Left cardiac atrium (tissue), 4 donors: ENCODE results near the gene GRK3. TPM values are rescaled to one million over a fixed set of nuclear protein-coding genes. Genes with fewer than 3 reads are reported as not detected.
"Not testable (repeated sequence)": the region's sequence is repeated elsewhere in the genome, so short reads cannot be mapped to it uniquely, and the experiment has no call there.

Experiments
- ATAC-seq, 2 donors: fragments of 200-7000 bp; cut with Tn5 transposase; one replicate each; pipeline ENCODE4 v1.9.1; 2020; ENCODE audit warnings: mild to moderate bottlenecking in 2 of 2, moderate library complexity in 2 of 2
- DNase-seq: peaks from one replicate; pipeline ENCODE4 v3.0.0-alpha.2; 2020
- intact Hi-C, 2 donors: fragments of 100-400 bp; cut with DNase I; formaldehyde crosslinking; loops; one replicate each; pipeline versions ENCODE4 v1.14.1 to v1.15.1; 2022 to 2023
- long read RNA-seq: library from polyadenylated mRNA; unstranded; transcript quantifications from one replicate; pipeline ENCODE4 v2.0.0, GENCODE V29; 2021
- total RNA-seq, 2 donors: library from RNA; stranded (reverse); fragmentation: NEBNext Ultra II Directional; extraction: Animal tissue kit (Norgen Biotek cat#: 25700); gene quantifications; one replicate each; pipeline ENCODE4 v1.2.1, GENCODE V29; 2021
- donor health status: DM: no; HTN: yes; CAD: no.
- donor health status: DM: no; HTN: yes; CAD: no; lungs with severe emphysema.
- donor health status: DM: yes; HTN: yes; CAD: no.
- donor health status: Dilated cardiomyopathy.

GRK3 gene
- total RNA-seq: 10 to 100 TPM; 12.2 to 20.5 TPM
- long read RNA-seq, partial matches to known transcripts: 2 of 5 reads
- long read RNA-seq, other reads (novel, unspliced or antisense): 3 of 5 reads

- intact Hi-C loops: loop anchor here in 1 of 2 donors (10.0 kb wide), 1 partner anchor 210 kb away; no protein-coding TSS in a partner anchor
Observed at GRCh38 chr22:25564320-25564978, at the start of gene GRK3. GRK3 (plus strand) TSS chr22:25564675; CDS start chr22:25565041, 366 bp downstream.

GRCh38 chr22:25518000-25518663 lies 46.3 kb upstream of the GRK3 start:
- DNase-seq (no peak), ATAC-seq (no peak)
- intact Hi-C loops: no loop called here

More at GRCh38 chr22:25564320-25564978, at the start of gene GRK3:
- ATAC-seq (peak; percentile 81 to 92), DNase-seq (peak; percentile 78)

DNA sequence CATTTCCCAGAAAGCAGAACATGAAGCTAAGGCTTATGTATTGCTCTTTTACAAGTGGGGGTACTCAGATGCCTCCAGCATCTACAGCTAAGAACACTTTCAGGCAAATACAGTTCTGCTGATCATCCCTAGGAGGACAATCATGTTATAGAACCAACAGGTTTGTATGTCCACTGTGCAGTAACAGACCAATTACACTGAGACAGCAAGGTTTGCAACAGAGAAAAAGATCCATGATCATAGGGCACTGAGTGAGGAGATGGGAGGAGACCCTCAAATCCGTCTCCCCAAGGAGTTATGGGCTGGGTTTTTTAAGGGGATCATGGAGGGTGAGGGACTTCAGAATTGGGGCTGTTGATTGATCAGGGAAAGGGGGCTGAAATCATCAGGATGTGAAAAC lies 39.1 kb upstream of the GRK3 start:
- intact Hi-C loops: no loop called here
- no peak for DNase-seq
- ATAC-seq: no peak

DNA sequence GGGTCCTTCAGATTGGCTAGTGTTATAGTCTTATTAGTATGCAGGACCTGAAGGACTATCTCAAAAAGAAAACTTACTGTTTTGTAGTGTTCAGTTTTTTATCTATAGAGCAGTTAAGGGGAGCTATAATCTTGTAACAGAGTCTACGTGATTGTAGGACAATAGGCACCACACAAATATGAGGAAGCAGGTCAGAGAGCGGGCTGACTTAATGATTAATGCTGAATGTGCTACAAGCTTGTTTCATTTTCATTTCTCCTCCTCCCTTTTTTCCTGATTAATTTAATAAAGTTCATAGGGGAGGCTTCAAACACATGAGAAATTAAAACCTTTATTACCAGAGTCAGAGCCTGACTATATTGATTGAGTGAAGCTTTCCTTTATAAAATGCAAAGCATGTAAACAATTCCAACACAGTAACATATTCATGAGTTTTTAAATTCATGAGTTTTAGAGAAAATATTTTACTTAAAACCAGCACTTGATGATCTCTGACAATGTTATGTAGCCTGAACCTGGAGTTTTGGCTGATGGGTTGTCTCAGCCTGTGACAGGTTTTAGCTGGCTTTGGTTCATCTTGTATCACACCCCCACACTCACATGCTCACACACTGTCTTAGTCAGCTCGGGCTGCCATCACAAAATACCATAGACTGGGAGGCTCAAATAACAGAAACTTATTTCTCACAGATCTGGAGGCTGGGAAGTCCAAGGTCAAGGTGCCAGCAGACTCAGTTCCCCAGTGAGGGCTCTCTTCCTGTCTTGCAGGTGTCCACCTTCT lies 38.5 kb upstream of the GRK3 start:
- intact Hi-C loops, ATAC-seq, DNase-seq: not testable (repeated sequence)

DNA sequence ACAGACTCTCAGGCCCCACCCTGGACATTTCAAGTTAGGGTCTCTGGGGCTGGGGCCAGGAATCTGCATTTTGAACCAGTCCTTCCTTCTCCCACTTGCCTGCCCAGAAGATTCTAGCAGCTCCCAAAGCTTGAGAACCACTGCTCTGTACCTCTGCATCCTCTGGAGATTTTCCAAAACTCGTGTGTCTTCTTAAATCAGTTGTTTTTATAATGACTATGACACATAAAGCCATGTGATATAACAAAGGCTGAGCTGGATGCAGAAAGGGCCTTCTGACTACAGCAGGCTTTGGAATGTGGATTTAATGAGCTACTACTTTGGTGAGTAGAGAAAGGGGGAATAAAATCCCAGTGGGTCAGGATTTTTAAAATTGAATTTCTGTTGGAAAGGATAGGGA lies 37.5 kb upstream of the GRK3 start:
- intact Hi-C loops, DNase-seq, ATAC-seq: not testable (repeated sequence)

GRCh38 chr22:25528068-25528467 lies 36.4 kb upstream of the GRK3 start:
- intact Hi-C loops, ATAC-seq: not testable (repeated sequence)

GRCh38 chr22:25529059-25529458 lies 35.4 kb upstream of the GRK3 start:
- ATAC-seq, intact Hi-C loops, DNase-seq: not testable (repeated sequence)

More at GRCh38 chr22:25528068-25528467, 36.4 kb upstream of the GRK3 start:
- DNase-seq: not testable (repeated sequence)

DNA sequence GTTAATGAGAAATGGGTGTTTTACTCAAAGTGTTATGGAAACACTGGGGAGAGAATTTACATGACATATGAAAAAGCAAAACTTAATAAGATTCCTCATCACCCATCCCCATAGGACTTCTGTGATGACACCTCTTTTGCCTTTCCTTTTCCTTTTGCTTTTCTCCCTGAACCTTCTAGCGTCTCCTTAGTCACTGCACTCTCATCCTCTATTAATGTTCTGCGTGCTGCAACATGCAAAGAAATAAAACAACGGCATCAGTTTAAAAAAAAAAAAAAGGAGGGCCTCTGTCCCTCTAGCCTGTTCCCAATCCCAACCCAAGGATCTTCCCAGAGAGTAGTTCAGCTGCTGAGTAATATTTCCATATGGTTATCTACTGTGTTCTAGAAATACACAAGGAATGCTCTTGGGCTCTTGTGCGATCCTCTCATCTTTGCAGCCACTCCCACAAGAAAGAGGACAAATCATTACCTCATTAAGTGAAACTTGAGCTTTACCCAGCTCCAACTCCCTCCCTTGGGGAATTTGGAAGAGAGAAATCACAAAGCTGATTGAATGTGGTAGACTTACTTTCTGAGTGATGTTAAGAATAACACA lies 34.8 kb upstream of the GRK3 start:
- not testable (repeated sequence) for DNase-seq, ATAC-seq
- intact Hi-C loops: loop anchor here in 1 of 2 donors (10.0 kb wide), 1 partner anchor 45 kb away; no protein-coding TSS in a partner anchor

DNA sequence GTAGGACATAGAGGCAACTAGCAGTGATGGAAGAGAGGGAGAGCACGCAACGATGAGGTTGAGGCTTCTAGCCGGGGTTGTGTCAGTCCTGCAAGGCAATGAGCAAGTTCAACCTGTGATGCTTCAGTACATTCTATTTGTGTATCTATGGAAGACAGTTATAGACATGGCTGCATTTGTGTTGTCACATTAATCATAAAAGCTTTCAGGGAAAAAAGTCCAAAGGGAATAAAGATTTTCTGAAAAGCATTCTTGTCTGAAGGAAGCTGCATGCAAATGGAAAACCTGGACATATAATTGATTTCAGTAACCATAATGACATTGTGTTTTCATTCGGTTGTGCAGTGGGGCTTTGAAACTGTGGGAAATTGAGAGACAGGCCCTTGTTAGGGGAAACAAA lies 32.8 kb upstream of the GRK3 start:
- not testable (repeated sequence) for DNase-seq, ATAC-seq
- intact Hi-C loops: loop anchor here in 1 of 2 donors (10.0 kb wide), 1 partner anchor 47 kb away; no protein-coding TSS in a partner anchor

- intact Hi-C loops: loop anchor here in 1 of 2 donors (10.0 kb wide), 1 partner anchor 50 kb away; no protein-coding TSS in a partner anchor
- ATAC-seq: no peak
Observed at GRCh38 chr22:25534724-25535123, 29.8 kb upstream of the GRK3 start.

DNA sequence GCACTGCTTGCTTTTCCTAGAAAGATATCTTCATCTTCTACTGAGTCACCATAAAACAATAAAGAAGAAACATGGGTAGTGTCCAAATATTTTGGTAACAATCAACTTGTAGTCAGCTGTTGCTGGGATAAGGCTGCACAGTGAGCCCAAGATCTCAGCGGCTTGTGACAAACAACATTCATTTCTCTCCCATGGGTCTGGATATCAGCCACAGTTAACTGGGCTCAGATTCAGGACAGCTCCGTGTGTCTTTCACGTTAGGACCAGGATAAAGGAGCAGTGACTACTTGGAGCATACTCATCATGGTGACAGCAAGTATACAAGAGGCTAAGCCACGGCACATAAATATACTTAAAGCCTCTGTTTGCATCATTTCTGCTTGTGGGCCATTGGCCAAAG lies 27.9 kb upstream of the GRK3 start:
- intact Hi-C loops: loop anchor here in 1 of 2 donors (10.0 kb wide), 1 partner anchor 52 kb away; no protein-coding TSS in a partner anchor
- no peak for DNase-seq
- peak; percentile 76 to 82 for ATAC-seq

More at GRCh38 chr22:25534724-25535123, 29.8 kb upstream of the GRK3 start:
- DNase-seq: no peak

DNA sequence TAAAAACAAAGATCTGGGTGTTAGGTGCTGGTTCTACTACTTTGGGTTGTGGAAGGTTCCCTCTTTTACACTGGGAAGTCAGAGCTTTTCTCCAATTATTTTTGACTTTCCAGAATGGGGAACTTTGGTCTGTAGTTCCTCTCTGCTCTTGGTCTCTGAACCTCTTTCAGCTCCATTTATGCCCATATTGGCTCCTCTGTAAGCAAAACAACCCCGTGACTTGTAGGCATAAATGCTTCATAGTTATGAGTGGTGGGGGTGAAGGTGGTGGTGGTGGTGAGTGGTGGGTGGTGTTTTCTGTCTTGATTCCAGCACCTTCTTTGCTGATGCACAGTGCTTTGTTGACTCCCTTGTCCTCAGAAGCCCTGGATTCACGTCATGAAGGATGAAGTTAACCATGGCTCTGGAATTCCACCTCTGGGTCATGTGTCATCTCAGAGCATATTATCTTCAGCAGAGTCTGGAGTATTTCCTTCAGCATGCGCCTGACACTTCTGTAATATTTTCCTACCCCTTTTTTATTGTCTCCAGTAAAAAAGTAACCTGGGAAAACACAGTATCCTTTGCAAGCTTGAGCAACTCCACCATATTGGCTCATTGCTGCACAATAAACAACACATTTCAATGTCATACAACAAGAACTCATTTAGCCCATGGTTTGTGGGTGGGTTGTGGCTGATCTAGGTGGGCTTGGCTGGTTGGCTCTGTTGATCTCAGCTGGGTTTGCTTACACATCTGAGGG lies 24.1 kb upstream of the GRK3 start:
- ATAC-seq: no peak
- intact Hi-C loops: loop anchor here in 1 of 2 donors (10.0 kb wide), 1 partner anchor 164 kb away; no protein-coding TSS in a partner anchor
- no peak for DNase-seq

GRCh38 chr22:25540908-25541660 lies 23.4 kb upstream of the GRK3 start:
- intact Hi-C loops: loop anchor here in 1 of 2 donors (10.0 kb wide), 1 partner anchor 164 kb away; no protein-coding TSS in a partner anchor
- DNase-seq: no peak
- ATAC-seq: no peak

- intact Hi-C loops: loop anchor here in 1 of 2 donors (10.0 kb wide), 1 partner anchor 163 kb away; no protein-coding TSS in a partner anchor
- no peak for ATAC-seq
- DNase-seq: no peak
Observed at GRCh38 chr22:25542191-25542590, 22.3 kb upstream of the GRK3 start.

DNA sequence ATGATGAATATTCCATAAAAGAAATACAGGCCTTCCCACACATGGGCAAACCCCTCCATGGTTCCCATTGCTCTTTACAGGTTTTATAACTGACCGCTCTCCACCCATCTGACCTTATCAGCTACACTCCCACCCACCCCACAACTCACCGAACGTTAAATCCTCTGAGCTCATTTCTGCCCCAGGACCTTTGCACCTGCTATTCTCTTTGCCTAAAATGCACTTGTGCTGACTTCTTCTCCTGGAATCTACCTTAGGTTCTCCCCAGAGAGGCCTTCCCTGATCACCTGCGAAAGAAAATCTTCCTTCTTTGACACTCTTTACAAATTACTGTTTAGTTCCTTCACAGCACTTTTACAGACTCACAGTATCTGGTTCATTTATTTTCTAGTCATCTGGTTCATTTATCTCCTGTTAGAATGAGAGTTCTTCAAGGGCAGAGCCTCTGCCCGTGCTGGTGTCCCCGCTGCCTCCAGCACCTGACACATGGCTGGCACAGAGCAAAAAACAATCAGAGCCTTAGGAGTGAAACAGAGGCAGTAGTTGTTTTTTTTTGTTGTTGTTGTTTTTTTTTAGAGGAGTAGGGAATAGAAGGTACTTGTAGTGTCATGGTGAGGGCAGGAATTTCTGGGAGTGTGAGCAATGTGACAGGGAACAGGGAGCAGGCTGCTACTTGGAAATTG lies 21.6 kb upstream of the GRK3 start:
- DNase-seq: no peak
- intact Hi-C loops: loop anchor here in 1 of 2 donors (10.0 kb wide), 1 partner anchor 162 kb away; no protein-coding TSS in a partner anchor
- ATAC-seq: peak; percentile 35 to 62

DNA sequence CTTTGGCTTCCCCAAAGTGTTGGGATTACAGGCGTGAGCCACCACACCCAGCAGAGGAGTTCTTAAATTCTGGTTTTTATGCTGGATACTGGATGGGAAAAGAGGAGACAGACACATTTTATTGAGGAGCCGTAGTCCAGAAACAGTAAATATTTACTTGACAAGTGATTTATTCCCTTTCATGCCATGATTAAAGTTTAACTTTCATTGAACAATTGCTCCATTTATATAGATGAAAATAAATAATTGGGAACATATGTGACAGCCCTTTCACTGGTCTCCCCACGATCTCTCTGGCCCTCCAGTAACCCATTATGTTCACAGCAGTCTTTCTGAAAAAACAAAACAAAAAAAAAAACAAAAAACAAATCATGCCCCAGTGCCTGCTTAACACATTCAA lies 19.3 kb upstream of the GRK3 start:
- DNase-seq: no peak
- intact Hi-C loops: loop anchor here in 1 of 2 donors (10.0 kb wide), 1 partner anchor 160 kb away; no protein-coding TSS in a partner anchor
- ATAC-seq: no peak
